22Rv1 (cell line): ENCODE results near the gene SCG5.

Experiments
- CTCF ChIP-seq: fragments of 450-650 bp; IDR thresholded peaks from 2 replicates; pipeline ENCODE4 v1.5.1; 2017; ENCODE audit warnings: mild to moderate bottlenecking
- ZFX ChIP-seq: fragments of 450-650 bp; IDR thresholded peaks from 2 replicates; pipeline ENCODE4 v1.6.1; 2017; ENCODE audit warnings: antibody characterized with exemption, borderline replicate concordance

- TF ChIP-seq CTCF (no peak), ZFX (no peak)
These were observed 57.4 kb downstream of the SCG5 start for GRCh38 chr15:32698773-32699390.
